ENCODE measurements around the gene CCNJL.

CCNJL gene

DNA sequence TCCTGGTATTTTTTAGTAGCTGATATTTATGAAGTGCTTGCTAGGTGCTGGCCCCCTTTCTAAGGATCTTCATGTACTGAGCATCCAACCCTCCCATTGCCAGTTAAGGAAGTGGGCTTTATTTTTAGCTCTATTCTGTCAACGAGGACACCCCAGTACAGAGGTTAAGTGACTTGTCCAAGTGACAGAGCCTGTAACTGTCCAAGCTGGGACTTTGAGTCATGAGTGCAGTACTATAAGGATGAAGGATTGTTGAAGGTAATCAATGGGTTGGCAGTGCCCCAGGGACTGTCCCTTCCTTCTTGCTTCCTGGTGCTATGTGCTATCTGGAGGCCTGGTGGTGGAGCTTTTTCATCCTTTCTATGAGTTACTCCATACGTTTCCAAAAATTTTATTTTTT lies 101.0 kb downstream of the CCNJL start:
- DNase-seq: no peak

GRCh38 chr5:160210606-160211005 lies 101.8 kb downstream of the CCNJL start:
- no peak for DNase-seq

DNA sequence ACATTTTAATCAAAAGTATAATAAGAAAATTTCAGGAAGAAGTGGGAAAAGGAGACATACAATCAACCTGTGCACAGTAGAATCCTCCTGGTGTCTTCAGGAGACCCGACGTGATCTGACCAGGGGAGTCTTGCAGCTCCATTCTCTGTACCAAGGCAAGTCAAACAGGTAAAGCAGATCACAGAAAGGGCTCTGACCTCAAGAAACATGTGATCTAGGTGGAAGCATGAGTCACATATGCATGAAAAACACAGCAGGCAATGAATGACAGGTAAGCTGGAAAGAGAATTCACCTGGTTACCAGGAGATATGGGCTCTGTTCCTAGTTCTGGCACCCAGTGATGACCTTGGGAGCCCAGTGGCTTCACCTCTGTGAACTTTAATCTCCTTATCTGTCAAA lies 102.4 kb downstream of the CCNJL start:
- no peak for DNase-seq

GRCh38 chr5:160207061-160207460 lies 105.3 kb downstream of the CCNJL start:
- no peak for DNase-seq
